ENCODE measurements around the gene TFCP2L1.

Gene TFCP2L1

GRCh38 chr2:121219866-121220265, 65.1 kb downstream of the TFCP2L1 start:
- DNase-seq (ENCODE audit: low read depth) = no peak

DNA sequence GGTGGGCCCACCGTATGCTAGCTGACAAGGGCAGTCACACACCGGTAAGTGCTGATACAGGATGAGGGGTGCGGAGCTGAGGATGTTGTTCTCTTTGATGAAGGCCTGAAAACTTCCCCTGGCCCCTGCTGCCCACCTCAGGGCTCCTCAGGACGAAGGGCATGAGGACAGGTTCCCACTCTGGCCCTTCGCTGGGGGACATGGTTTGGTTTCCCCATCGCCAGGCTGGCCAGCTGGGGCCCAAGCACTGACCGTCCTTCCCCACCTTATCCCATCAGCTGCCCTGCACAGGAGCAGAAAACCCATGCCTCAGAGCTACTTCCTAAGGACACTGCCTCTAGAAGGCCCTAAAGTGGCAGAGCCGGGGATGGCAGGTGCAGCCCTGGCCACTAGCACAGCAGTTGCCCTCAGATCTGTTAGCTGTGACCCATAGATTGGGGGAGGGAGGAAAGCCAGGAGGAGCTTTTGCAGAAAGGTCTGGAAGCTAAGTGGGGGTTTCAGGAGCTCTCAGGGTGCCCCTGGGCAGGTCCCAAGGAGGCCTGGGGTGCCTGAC, 66.5 kb downstream of the TFCP2L1 start:
- no peak for DNase-seq (ENCODE audit: low read depth)

DNA sequence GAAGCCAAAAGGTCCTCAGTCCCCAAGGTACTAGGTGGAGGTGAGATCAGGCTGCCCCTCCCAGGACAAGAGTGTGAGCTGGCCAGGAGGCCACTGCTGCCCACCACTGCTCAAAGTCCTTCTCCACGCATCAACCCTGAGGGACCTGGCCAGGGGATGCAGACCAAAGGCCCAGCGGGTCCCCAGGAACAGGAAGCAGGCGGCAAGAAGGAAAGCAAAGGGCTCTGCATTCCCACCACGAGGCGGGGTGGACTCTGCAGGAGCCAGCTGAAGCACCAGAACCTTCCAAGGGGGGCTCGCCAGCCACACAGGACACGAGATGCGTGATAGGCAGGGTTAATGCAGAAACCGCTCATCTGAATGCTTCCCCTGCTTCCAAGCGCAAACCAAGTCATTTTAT, 67.4 kb downstream of the TFCP2L1 start:
- DNase-seq (ENCODE audit: low read depth) = no peak

DNA sequence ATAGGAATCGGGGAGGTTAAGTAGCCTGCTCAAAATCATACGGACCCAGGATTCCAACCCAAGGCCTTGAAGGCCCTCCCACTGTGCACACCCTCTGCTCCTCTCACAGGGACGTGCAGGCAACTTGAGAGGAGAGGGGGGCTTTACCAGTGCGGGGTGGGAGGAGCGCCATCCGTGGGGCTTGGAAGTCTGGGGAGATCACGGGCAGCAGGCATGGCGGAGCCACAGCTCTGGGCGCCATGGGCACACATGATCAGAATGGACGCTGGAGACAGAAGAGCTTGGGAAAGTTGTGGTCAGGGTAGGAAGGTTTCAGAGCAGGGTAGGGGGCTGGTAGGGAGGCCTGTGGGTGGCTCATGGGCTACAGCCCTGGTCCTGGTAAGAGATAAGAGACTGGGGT, 70.7 kb downstream of the TFCP2L1 start:
- DNase-seq (ENCODE audit: low read depth) = no peak

DNA sequence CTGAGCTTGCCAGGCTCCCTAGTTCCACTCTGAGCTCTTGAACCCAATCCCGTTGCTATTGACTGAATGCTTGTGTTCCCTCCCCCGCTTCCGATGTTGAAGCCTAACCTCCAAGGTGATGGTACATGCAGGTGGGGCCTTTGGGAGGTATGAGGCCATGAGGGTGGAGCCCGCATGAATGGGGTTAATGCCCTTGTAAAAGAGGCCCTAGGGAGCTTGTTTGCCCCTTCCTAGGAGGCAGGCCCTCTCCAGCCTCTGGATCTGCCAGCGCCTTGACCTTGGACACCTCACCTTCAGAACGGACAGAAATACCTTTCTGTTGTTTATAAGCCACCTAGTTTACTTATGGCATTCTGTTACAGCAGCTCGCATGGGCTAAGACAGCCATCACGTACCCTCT, 71.6 kb downstream of the TFCP2L1 start:
- DNase-seq (ENCODE audit: low read depth) = no peak

- no peak for DNase-seq (ENCODE audit: low read depth)
These were observed 72.2 kb downstream of the TFCP2L1 start for GRCh38 chr2:121212661-121213325.

DNA sequence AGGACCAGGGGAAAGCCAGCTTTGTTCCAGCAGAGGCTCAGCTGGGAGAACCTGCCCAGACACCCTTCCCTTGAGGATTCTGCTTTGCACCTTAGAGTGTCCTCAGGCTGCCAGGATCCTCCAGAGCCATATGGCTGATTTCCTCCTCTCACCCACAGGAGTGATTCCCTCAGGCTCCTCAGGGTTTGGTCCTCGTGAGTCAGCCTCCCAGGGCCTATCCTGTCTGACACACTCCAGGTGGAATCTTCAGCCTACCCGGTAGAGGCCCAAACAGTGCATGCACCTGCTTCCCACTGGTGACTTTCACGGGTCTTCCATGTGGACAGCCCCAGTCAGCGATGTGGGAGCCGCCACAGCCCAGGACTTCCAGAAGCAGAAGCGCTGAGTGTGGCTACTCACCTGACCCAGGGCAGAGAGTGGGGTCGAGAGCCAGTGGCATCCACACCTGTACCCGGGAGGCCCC, 73.3 kb downstream of the TFCP2L1 start:
- no peak for DNase-seq (ENCODE audit: low read depth)

- DNase-seq (ENCODE audit: low read depth) = no peak
These were observed 73.8 kb downstream of the TFCP2L1 start for GRCh38 chr2:121211251-121211650.

DNA sequence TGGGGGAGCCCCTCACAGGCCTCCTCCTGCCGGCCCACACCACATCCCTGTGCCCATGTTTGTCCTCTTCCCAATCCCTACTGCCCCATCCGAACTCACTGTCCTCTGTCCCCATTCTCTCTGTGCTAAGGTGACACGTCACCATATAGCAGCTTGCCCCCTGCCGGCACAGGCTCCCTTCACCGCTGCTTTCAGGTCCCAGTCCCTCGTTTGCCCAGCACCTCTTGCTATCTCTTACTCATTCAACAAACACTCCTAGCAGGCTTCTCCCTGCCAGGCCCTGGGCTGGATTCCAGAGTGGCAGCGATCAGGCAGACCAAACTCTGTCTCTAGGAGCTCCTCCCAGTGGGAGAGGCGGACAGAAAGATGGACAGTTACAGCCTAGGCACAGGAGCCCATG, 74.3 kb downstream of the TFCP2L1 start:
- no peak for DNase-seq (ENCODE audit: low read depth)

GRCh38 chr2:121209014-121209610, 75.9 kb downstream of the TFCP2L1 start:
- DNase-seq (ENCODE audit: low read depth) = no peak

GRCh38 chr2:121207494-121207893, 77.5 kb downstream of the TFCP2L1 start:
- DNase-seq (ENCODE audit: low read depth) = no peak

GRCh38 chr2:121205321-121205942, 79.6 kb downstream of the TFCP2L1 start:
- DNase-seq (ENCODE audit: low read depth) = no peak

DNA sequence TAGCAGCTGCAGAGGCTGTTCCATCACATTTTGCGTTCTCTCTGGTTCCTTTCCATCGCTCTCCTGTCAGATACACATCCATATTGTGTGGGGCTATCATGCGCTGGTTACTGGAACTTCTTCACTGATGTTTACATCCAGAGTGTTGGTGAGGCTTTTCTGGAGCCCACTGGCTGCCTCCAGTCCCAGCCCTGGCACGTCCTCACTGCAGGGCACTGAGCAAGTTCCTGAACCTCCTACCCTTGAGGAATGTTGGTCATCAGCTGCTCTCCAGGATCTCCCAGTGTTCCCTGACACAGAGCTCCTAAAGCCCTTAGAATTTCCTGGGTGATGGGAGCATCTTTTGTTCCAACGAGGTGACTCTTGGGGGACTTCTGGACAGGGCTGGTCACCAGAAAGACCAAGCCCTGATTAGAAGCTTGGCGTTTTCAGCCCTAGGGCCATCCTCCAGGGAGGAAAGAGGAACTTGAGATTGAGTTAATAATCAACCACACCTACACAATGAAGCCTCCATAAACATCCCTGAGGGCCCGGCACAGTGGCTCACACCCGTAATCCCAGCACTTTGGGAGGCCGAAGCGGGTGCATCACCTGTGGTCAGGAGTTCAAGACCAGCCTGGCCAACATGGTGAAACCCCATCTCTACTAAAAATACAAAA, 81.3 kb downstream of the TFCP2L1 start:
- no peak for DNase-seq (ENCODE audit: low read depth)

DNA sequence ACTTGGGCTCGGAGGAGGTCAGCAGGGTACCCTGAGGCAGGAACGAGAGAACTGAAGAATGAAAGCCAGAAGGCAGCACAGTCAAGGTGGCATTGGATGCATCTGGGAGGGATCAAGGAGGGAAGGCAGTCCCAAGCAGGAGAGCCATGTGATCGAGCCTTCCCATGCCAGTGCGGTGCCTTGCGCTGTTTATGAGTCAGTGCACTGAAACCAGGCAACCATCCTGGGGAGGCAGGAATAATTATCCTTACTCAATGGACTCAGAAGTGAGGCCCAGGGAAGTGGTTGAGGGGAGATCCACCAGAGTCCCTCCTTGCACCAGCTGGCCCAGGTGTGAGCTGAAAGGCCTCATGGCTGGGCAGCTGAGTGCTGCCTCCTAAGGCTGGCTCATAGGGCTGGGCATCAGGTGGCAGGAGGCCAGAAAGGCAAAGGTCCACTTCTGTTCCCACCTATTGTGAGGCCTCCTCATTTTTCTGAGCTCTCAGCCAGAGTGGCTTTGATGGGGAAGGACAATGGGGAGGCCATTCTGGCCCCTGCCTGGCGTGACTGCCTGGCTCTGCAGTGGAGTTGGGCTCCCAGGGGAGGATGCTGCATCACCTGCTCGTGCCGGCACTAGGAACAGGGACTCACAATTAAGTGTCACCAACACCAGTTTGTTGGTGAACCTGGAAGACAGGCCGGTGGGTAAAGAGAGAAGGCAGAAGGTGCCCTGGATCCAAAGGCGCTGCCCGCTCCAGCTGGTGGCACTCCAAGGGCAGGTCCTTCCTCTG, 82.3 kb downstream of the TFCP2L1 start:
- no peak for DNase-seq (ENCODE audit: low read depth)

DNA sequence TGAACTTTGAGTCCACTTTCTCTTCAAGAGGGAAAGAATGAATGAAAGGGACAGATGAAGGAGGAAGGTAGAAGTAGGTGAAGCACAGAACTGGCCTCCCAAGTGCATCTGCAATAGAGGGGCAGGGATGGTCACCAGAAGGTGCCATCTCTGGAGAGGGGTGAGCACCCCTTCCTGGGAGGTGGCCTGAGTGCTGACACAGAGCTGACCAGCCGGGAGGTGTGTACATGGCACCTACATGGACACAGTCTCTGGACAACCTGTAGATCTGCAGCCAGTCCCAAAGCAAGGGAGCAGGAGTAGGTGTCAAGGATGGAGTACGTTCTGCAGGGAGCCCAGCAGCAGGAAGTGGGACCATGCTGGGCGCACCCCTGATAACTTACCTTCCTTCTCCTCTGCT, 83.2 kb downstream of the TFCP2L1 start:
- DNase-seq (ENCODE audit: low read depth) = no peak

- DNase-seq (ENCODE audit: low read depth) = no peak
These were observed 84.3 kb downstream of the TFCP2L1 start for GRCh38 chr2:121200419-121201315.

- DNase-seq (ENCODE audit: low read depth) = no peak
These were observed 85.0 kb downstream of the TFCP2L1 start for GRCh38 chr2:121200011-121200347.

- DNase-seq (ENCODE audit: low read depth) = no peak
These were observed 85.6 kb downstream of the TFCP2L1 start for GRCh38 chr2:121199281-121200010.

- DNase-seq (ENCODE audit: low read depth) = no peak
These were observed 87.5 kb downstream of the TFCP2L1 start for GRCh38 chr2:121197369-121198091.

DNA sequence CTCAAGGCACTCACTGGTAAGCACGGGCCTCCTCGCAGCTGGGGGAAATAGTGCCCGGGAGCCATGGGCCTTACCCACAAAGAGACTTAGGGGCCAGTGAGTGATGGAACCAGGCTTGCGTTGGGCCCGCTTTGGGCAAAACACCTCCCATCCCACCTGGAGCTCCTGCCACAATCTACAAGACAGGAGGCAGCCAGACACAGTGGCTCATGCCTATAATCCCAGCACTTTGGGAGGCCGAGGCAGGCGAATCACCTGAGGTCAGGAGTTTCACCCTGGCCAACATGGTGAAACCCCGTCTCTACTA, 88.2 kb downstream of the TFCP2L1 start:
- DNase-seq (ENCODE audit: low read depth) = no peak

Measured in activated T-cell treated with anti-CD3 and anti-CD28 coated beads for 48 hours (primary cell).